ENCODE results near the gene SULF2.

The SULF2 gene

GRCh38 chr20:47669927-47670890 lies 115.1 kb downstream of the SULF2 start:
- DNase-seq: no peak

DNA sequence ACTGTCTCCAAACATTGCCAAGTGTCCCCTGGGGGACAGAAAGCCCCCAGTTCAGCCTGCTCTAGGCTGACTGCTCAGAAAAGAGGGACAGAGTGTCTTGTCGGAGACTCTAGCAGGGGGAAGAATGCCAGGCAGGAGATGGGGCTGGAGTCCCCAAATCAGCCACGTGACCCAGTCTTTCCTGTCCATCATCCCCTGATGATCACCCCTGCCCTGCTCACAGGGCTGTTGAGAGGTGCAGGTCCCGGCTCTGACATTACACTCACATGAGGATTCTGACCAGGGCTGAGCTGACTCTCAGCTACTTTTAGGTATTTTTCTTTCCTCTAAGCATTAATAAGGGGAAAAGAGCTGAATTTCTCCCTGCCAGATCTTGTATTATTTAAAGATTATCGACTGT lies 115.8 kb downstream of the SULF2 start:
- DNase-seq: no peak

GRCh38 chr20:47669152-47669425 lies 116.2 kb downstream of the SULF2 start:
- no peak for DNase-seq

DNA sequence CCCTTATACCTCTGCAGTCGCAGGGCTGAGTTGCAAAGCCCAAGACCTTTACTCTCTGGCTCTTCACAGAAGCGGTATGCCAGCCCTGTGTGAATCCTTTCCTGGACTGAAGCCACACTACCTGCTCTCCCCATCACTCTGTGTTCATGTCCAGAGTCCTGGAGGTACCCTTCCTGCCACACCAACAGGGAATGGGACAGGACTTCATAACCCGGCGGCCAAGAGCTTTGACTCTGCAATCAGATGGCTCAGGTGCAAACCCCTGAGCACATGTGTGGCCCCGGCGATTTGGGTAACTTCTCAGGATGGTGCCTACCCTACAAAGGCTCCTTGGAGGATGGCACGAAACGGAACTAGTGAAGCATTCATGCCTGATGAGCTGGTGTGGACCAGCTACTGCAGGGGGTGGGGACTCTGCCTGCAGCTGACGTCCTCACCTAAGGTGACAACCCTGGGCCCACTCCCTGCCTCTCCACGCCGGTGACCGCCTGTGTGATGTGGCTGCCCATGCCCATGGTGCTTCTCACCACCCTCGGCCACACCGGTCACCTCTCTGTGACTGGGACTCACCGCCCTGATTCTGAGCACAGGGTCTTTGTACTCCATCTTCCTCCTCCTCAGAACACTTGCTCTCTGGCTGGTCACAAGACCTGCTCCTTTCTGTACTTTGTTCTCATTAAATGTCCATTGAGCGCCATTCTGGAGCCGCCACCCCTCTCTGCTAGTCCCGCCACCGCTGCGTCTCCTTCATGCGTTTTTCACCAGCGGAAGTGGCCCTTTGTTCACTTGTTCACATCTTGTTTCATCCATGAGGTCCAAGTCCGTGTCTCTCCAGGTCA lies 116.7 kb downstream of the SULF2 start:
- DNase-seq: no peak

DNA sequence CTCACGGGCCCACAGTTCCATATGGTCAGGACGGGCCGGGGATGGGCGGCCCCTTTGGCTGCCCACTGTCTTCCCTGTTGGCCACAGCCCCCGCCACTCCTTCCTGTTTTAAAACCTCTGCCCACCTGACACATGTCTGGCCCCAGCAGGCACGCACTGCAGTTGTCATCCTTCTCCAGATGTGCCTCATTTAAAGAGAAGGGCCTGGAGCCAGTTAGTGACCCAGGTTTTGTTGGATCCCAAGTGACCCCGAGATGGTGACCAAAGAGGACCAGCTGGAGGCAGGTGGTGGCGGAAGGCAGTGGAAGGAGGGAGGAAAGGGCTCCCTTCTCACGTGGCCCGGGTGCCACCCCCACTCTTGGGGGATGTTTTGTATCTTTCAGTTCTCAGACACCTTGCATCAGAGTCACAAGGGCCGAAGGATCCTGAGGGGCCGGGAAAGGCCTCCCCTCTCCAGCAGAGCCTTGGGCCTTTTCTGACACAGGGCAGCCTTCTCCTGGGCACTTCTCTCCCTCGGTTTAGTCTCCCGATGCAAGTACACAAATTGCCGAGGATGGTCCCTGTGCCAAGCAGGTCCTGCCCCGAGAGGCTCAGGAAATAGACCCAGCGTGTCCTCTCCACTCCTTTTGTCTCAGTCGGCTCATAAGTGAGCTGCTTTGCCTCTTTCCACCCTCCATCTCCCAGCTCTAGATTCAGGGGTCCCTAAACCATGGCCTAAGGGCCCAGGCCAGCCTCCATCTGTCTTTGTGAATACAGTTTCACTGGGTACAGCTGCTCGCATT lies 117.6 kb downstream of the SULF2 start:
- DNase-seq: no peak

DNA sequence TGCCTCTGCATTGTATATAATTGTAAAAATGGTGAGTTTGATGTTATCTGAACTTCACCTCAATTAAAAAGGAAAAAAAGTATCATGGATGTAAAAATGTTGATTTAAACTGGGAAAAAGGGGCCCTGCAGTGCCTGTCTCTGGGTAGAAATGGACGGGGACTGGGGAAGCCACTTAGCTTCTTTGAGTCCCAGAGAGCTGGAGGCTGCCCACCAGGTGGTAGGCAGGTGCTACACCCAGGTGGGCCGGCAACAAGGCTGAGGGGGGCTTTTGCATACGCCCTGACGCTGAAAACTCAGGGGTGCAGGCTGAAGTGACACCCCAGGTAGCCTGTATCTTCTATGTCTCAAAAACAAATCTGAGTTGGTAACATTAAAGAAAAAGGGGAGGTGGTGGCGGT lies 118.2 kb downstream of the SULF2 start:
- no peak for DNase-seq

DNA sequence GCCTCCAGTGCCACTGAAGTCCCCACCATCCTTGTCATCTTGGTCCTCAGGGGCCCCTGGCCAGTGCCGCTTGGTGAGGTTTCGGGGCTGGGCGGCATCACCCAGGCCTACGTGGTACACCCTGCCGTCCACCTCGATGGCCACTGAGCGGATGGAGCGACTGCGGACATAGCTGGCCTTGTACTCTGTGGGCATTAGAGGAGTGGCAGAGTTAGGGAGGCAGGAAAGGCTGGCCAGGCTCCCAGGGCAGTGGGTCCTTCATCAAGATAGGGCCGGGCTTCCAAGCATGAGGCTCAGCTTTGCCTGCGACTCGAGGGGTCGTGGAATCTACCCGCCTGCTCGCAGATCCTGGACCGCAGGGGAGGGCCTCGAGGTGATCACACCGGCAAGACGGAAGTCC lies 119.0 kb downstream of the SULF2 start:
- DNase-seq: no peak

DNA sequence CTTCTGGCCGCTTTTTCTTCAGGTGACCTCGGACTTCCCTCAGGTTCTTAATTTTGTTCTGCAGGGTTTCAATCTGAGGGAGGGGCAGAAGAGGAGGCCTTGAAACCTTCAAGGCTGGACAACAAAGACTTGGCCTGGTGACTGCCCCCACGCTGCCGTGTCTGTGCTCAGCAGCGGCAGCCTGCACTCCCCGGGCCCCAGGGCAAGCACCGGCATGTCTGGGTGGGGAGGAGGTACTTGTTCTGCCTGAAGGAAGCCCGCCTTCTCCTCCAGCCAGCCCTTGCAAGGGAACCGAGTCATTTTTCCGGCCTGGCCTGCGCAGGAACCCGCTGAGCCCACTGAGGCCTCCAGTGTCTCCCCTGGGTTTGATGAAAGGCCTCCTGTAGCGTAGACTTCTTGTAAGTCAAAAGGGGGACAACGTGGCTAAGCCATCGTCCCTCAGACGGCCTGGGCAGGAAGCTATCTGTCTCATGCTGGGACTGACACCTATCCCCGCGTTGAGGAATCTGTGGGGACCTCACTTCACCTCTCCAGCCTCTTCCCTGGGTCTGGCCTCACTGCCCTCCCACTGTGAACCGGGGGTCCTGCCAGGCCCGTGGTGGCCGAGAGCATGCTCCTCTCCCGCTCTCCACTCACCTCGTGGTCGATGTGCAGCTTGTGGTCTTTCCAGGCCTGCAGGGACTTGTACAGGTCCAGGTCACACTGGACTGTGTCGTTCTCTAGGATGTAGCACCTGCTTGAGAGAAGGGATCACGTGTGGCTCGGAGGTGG lies 119.9 kb downstream of the SULF2 start:
- no peak for DNase-seq

- no peak for DNase-seq
These were observed 120.5 kb downstream of the SULF2 start for GRCh38 chr20:47664744-47665143.

DNA sequence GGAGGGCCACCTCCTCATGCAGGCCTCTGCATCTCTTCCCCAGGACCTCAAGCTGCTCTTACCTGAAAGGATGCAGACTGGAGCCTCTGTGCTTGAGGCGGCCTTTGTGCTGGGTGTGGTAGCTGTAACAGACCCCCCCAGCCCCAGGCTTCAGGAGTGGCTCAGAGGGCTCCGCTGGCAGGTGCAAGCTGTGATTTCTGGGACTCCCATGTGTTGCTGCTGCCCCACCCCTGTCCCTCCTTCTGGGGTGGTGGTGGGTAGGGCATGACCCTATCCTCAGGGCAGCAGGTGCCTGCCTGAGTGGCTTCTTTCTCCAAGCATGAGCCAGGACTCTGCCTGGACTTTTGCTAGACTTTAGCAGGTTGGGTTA lies 121.2 kb downstream of the SULF2 start:
- DNase-seq: no peak

- peak in 54 of 58 donors; percentile 14 to 85 (median 54) for DNase-seq
These were observed 121.8 kb downstream of the SULF2 start for GRCh38 chr20:47663354-47664067.

DNA sequence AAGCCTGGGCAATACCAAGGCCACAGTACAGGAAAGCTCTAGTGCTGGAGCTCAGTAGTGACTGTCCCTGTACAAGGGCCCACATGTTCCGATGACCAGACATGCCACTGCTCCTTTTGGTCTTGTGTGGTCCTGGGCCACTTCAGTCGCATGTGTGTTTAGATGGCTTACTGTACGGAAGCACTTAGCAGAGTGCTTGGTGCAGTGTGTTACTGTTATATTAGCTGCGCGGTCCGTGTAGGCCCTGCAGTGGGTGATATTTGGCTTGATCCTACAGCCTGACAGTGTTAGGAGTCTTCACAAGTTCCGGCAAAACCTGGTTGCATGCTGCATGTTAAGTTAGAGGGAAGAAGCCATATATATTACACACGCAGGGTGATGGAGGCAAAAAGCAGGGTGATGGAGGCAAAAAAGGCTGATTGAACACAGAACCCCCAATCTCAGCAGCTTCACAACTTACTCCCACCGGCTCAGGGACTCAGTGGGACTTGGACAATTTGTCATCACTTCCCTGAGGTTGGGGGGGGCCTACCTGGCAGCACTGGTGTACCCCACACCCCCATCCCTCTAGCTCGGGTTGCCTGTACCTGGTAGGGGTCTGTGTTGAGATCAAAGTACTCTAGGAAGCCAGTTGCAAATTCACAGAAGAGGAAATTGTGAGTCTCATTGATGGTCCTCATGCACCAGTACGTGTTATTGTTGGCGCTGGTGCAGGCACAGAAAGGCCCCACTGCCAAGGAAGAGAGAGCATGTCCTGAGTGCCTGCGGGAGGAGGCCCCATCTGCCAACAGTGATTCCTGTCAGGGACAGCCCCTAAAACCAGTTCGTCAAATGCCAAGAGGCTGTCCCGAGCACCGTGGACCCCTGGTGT lies 122.6 kb downstream of the SULF2 start:
- no peak for DNase-seq

DNA sequence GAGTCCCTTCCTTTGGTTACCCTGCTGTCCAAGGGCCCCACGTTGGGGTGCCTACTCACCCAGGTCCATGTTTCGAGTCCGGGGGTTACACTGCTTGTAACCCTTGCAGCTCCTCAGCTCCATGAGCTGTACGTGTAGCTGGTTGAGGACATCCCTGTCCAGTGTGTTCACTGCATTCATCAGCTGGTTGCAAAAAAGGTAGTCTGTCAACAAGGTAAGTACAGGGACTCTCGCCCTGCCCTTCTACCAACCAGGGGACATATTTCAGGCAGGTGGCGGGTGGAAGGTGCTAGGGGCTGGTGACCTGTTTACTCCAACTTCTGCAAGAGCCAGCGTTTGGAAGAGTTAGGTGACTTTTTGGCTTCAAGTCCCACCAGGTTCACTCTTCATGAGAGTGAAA lies 123.6 kb downstream of the SULF2 start:
- DNase-seq: no peak

GRCh38 chr20:47660983-47661700 lies 124.1 kb downstream of the SULF2 start:
- no peak for DNase-seq

DNA sequence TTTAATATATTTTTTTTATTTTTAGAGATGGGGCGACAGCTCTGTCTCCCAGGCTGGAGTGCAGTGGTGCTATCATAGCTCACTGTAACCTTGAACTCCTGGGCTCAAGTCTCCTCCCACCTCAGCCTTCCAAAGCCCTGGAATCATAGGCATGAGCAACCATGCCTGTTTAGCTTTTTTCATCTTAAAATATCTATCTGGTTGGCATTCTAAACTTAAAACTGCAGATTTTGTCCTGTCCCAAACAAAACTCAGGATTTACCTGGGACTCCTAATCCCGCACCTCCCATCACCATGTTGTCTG lies 124.7 kb downstream of the SULF2 start:
- DNase-seq: no peak

GRCh38 chr20:47659904-47660601 lies 125.2 kb downstream of the SULF2 start:
- no peak for DNase-seq

- no peak for DNase-seq
These were observed 129.0 kb downstream of the SULF2 start for GRCh38 chr20:47656318-47656717.

GRCh38 chr20:47655635-47656034 lies 129.6 kb downstream of the SULF2 start:
- DNase-seq: no peak

All from anterior cingulate cortex (tissue), 58 donors.